GM12878 (cell line): ENCODE results near the gene XPO5. TPM values are rescaled to one million over a fixed set of nuclear protein-coding genes. Genes with fewer than 3 reads are reported as not detected.

Experiments used
- ASH2L ChIP-seq: fragments of 300-600, 200-600 bp; sonication (generic); IDR thresholded peaks from 2 replicates; pipeline ENCODE4 v1.6.1; 2017; ENCODE audit warnings: low read depth, mild to moderate bottlenecking, borderline replicate concordance
- CHD4 ChIP-seq: fragments of 200-600 bp; sonication (generic); IDR thresholded peaks from 2 replicates; pipeline ENCODE4 v1.6.1; 2016; ENCODE audit warnings: mild to moderate bottlenecking
- MTA3 ChIP-seq: IDR thresholded peaks from 2 replicates; pipeline ENCODE4 v1.6.1; 2012; ENCODE audit warnings: low read length, inconsistent platforms, borderline replicate concordance
- NFXL1 ChIP-seq: fragments of 450-650 bp; IDR thresholded peaks from 2 replicates; pipeline ENCODE4 v1.6.1; 2017; ENCODE audit warnings: antibody characterized with exemption, mild to moderate bottlenecking, borderline replicate concordance
- NFYA ChIP-seq: IDR thresholded peaks from 2 replicates; pipeline ENCODE4 v1.6.1; 2011; ENCODE audit warnings: low read depth, mild to moderate bottlenecking, low read length, improper control_type of control experiment, borderline replicate concordance
- NR2C2 ChIP-seq: IDR thresholded peaks from 2 replicates; pipeline ENCODE4 v1.6.1; 2011; ENCODE audit warnings: borderline replicate concordance, low read depth; ENCODE audit not compliant: control insufficient read depth, insufficient read length
- RAD21 ChIP-seq: IDR thresholded peaks from 2 replicates; pipeline ENCODE4 v1.6.1; 2011; ENCODE audit warnings: mild to moderate bottlenecking, low read depth, low read length, moderate library complexity; ENCODE audit not compliant: insufficient read depth
- RB1 ChIP-seq: fragments of 450-650 bp; formaldehyde crosslinking; IDR thresholded peaks from 2 replicates; pipeline ENCODE4 v1.6.1; 2017; ENCODE audit warnings: mild to moderate bottlenecking, borderline replicate concordance
- SMAD5 ChIP-seq: IDR thresholded peaks from 2 replicates; pipeline ENCODE4 v1.6.1; 2016; ENCODE audit warnings: antibody characterized with exemption, low read depth
- SPI1 ChIP-seq: IDR thresholded peaks from 2 replicates; pipeline ENCODE4 v1.6.1; 2011; ENCODE audit warnings: low read depth, mild to moderate bottlenecking, low read length, moderate library complexity, borderline replicate concordance; ENCODE audit not compliant: insufficient read depth
- STAT3 ChIP-seq: IDR thresholded peaks from 2 replicates; pipeline ENCODE4 v1.6.1; 2011; ENCODE audit warnings: low read depth, low read length, improper control_type of control experiment
- TAF1 ChIP-seq: IDR thresholded peaks from 2 replicates; pipeline ENCODE4 v1.6.1; 2011; ENCODE audit warnings: mild to moderate bottlenecking, low read depth, low read length, borderline replicate concordance
- ZNF207 ChIP-seq: fragments of 450-650 bp; IDR thresholded peaks from 2 replicates; pipeline ENCODE4 v1.6.1; 2014; ENCODE audit warnings: antibody characterized with exemption, mild to moderate bottlenecking, borderline replicate concordance
- ZNF384 ChIP-seq: IDR thresholded peaks from 2 replicates; pipeline ENCODE4 v1.6.1; 2012; ENCODE audit warnings: low read depth, mild to moderate bottlenecking, low read length, improper control_type of control experiment, borderline replicate concordance
- polyA plus RNA-seq, 11 experiments: library from polyadenylated mRNA; depleted of rRNA in 4 of 11; unstranded in 6 of 11; stranded (reverse) in 5 of 11; fragments of >200 nt; fragmentation: Nextera tagmentation in 4 of 11; fragmentation: Illumina TruSeq in 1 of 11; extraction: Ambion mirVana in 4 of 11; extraction: Trizol in 1 of 11; gene quantifications; 1 replicate in 1 of 11; 2 replicates in 10 of 11; pipeline versions ENCODE4 v1.2.1 to v1.2.3, GENCODE V29; 2011 to 2016; ENCODE audit warnings: inconsistent platforms in 2 of 11, missing spikeins in 2 of 11, low read depth in 1 of 11
- total RNA-seq, 4 experiments: library from RNA; depleted of rRNA in 3 of 4; stranded (reverse); fragments of >200 nt in 3 of 4; fragmentation: Illumina TruSeq in 1 of 4; extraction: Trizol in 1 of 4; gene quantifications; 2 replicates each; pipeline versions ENCODE4 v1.2.1 to v1.2.3, GENCODE V29; 2013 to 2021
- TF ChIP-seq, protein P1 (sequence below): IDR thresholded peaks from 2 replicates; pipeline ENCODE4 v1.6.1; 2012; ENCODE audit warnings: low read depth, low read length, improper control_type of control experiment
- TF ChIP-seq, protein P2 (sequence below): IDR thresholded peaks from 2 replicates; pipeline ENCODE4 v1.6.1; 2012; ENCODE audit warnings: improper control_type of control experiment, low read depth, low read length; ENCODE audit not compliant: insufficient replicate concordance
- TF ChIP-seq, protein P3 (sequence below): fragments of 150-350 bp; IDR thresholded peaks from 2 replicates; pipeline ENCODE4 v1.6.1; 2014; ENCODE audit warnings: mild to moderate bottlenecking, low read depth, low read length
- TF ChIP-seq, protein P4 (sequence below): IDR thresholded peaks from 2 replicates; pipeline ENCODE4 v1.6.1; 2012; ENCODE audit warnings: low read depth, low read length, improper control_type of control experiment

The XPO5 gene
- total and polyA plus RNA-seq, 10 of the 15 experiments (the other 5 are each of a cell fraction or from before 2014, with no cell fraction given): 11.3 to 76.0 (median 41.6) TPM

DNA sequence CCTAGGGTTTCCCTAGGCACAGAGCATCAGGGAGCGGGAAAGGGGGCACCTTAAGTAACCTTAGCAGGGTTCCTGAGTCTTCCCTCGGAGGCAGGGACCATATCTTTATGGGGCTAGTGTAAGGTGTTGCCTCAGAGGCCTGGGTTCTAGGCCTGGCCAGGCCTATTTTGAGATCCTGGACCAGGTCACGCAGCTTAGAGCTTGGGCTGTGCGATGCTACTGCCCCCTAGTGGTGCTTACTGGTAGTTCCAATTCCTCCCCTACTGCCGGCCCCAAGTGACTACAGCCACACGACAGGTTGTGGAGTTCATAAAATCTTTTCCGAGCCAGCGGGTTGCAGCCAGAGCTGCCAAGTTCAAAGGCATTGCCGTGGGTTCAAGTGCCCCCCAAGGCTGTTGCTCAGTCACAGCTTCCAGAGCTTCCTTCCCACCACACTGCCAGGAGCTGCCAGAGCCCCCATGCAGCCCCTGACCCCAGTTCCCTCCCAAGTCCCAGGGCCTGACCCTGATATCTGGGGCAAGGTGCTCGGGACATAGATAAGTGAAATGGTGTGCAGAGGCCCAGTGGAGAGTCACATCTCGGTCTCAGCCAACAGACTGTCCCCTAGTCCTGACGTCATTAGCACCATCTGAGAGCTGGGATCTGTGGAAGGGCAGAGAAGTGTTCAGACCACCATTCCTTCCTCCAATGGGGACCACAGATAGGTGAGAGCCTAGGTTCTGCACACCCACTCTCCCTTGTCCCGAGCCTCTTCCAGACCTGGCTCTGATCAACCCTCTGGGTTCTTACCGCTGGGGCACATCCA is 69.0 kb downstream of the XPO5 start (continued):
- TF ChIP-seq, protein P1, sequence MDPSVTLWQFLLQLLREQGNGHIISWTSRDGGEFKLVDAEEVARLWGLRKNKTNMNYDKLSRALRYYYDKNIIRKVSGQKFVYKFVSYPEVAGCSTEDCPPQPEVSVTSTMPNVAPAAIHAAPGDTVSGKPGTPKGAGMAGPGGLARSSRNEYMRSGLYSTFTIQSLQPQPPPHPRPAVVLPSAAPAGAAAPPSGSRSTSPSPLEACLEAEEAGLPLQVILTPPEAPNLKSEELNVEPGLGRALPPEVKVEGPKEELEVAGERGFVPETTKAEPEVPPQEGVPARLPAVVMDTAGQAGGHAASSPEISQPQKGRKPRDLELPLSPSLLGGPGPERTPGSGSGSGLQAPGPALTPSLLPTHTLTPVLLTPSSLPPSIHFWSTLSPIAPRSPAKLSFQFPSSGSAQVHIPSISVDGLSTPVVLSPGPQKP: no peak
- no peak for TF ChIP-seq NFYA
- peak; percentile 53; the same call in 1 of the 2 replicates for TF ChIP-seq ZNF207
- TF ChIP-seq ZNF384: no peak
- no peak for TF ChIP-seq NFXL1
- TF ChIP-seq, protein P2, sequence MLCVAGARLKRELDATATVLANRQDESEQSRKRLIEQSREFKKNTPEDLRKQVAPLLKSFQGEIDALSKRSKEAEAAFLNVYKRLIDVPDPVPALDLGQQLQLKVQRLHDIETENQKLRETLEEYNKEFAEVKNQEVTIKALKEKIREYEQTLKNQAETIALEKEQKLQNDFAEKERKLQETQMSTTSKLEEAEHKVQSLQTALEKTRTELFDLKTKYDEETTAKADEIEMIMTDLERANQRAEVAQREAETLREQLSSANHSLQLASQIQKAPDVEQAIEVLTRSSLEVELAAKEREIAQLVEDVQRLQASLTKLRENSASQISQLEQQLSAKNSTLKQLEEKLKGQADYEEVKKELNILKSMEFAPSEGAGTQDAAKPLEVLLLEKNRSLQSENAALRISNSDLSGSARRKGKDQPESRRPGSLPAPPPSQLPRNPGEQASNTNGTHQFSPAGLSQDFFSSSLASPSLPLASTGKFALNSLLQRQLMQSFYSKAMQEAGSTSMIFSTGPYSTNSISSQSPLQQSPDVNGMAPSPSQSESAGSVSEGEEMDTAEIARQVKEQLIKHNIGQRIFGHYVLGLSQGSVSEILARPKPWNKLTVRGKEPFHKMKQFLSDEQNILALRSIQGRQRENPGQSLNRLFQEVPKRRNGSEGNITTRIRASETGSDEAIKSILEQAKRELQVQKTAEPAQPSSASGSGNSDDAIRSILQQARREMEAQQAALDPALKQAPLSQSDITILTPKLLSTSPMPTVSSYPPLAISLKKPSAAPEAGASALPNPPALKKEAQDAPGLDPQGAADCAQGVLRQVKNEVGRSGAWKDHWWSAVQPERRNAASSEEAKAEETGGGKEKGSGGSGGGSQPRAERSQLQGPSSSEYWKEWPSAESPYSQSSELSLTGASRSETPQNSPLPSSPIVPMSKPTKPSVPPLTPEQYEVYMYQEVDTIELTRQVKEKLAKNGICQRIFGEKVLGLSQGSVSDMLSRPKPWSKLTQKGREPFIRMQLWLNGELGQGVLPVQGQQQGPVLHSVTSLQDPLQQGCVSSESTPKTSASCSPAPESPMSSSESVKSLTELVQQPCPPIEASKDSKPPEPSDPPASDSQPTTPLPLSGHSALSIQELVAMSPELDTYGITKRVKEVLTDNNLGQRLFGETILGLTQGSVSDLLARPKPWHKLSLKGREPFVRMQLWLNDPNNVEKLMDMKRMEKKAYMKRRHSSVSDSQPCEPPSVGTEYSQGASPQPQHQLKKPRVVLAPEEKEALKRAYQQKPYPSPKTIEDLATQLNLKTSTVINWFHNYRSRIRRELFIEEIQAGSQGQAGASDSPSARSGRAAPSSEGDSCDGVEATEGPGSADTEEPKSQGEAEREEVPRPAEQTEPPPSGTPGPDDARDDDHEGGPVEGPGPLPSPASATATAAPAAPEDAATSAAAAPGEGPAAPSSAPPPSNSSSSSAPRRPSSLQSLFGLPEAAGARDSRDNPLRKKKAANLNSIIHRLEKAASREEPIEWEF: no peak
- TF ChIP-seq, protein P3, sequence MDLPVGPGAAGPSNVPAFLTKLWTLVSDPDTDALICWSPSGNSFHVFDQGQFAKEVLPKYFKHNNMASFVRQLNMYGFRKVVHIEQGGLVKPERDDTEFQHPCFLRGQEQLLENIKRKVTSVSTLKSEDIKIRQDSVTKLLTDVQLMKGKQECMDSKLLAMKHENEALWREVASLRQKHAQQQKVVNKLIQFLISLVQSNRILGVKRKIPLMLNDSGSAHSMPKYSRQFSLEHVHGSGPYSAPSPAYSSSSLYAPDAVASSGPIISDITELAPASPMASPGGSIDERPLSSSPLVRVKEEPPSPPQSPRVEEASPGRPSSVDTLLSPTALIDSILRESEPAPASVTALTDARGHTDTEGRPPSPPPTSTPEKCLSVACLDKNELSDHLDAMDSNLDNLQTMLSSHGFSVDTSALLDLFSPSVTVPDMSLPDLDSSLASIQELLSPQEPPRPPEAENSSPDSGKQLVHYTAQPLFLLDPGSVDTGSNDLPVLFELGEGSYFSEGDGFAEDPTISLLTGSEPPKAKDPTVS: no peak
- no peak for TF ChIP-seq ASH2L
- TF ChIP-seq TAF1: no peak
- no peak for TF ChIP-seq RB1
- no peak for TF ChIP-seq SPI1
- TF ChIP-seq RAD21: peak; percentile 80
- TF ChIP-seq, protein P4, sequence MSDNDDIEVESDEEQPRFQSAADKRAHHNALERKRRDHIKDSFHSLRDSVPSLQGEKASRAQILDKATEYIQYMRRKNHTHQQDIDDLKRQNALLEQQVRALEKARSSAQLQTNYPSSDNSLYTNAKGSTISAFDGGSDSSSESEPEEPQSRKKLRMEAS: no peak
- no peak for TF ChIP-seq CHD4
- no peak for TF ChIP-seq MTA3
- no peak for TF ChIP-seq SMAD5
- no peak for TF ChIP-seq NR2C2
- TF ChIP-seq STAT3: no peak; the same call in 1 of the 2 replicates
